Measurements from ENCODE around the gene TMEM147.

Gene TMEM147

GRCh38 chr19:35560271-35560670, 14.8 kb downstream of the TMEM147 start:
- DNase-seq (ENCODE audit: insufficient read length, low spot score) (no peak), FAIRE-seq (no peak)
- no peak for TF ChIP-seq TAF1 (IDR thresholded peaks at IDR 0.05; ENCODE audit: low read depth, low read length)
- no peak for TF ChIP-seq POU2F2 (IDR thresholded peaks at IDR 0.05; ENCODE audit: low read depth, low read length)
- no peak for TF ChIP-seq POLR2AphosphoS5 (IDR thresholded peaks at IDR 0.05; ENCODE audit: low read depth, low read length)
- TF ChIP-seq SPI1 (IDR thresholded peaks at IDR 0.05; ENCODE audit: low read depth, low read length), result no peak
- TF ChIP-seq PAX5 (IDR thresholded peaks at IDR 0.05; ENCODE audit: insufficient read depth, low read length, severe bottlenecking), result no peak
- TF ChIP-seq POLR2A (IDR thresholded peaks at IDR 0.05; ENCODE audit: low read depth, low read length), result no peak

- no peak for FAIRE-seq
- TF ChIP-seq POLR2A (IDR thresholded peaks at IDR 0.05; ENCODE audit: low read depth, low read length), result no peak
- no peak for TF ChIP-seq SPI1 (IDR thresholded peaks at IDR 0.05; ENCODE audit: low read depth, low read length)
- TF ChIP-seq TAF1 (IDR thresholded peaks at IDR 0.05; ENCODE audit: low read depth, low read length), result no peak
- no peak for TF ChIP-seq POU2F2 (IDR thresholded peaks at IDR 0.05; ENCODE audit: low read depth, low read length)
- TF ChIP-seq POLR2AphosphoS5 (IDR thresholded peaks at IDR 0.05; ENCODE audit: low read depth, low read length), result no peak
- TF ChIP-seq PAX5 (IDR thresholded peaks at IDR 0.05; ENCODE audit: insufficient read depth, low read length, severe bottlenecking), result no peak
- no peak for DNase-seq (ENCODE audit: insufficient read length, low spot score)
Observed at GRCh38 chr19:35560677-35561076, 15.3 kb downstream of the TMEM147 start.

GRCh38 chr19:35561436-35561835, 16.0 kb downstream of the TMEM147 start:
- DNase-seq (ENCODE audit: insufficient read length, low spot score), result no peak
- no peak for FAIRE-seq
- no peak for TF ChIP-seq SPI1 (IDR thresholded peaks at IDR 0.05; ENCODE audit: low read depth, low read length)
- TF ChIP-seq PAX5 (IDR thresholded peaks at IDR 0.05; ENCODE audit: insufficient read depth, low read length, severe bottlenecking), result no peak
- no peak for TF ChIP-seq POLR2AphosphoS5 (IDR thresholded peaks at IDR 0.05; ENCODE audit: low read depth, low read length)
- no peak for TF ChIP-seq POU2F2 (IDR thresholded peaks at IDR 0.05; ENCODE audit: low read depth, low read length)
- no peak for TF ChIP-seq TAF1 (IDR thresholded peaks at IDR 0.05; ENCODE audit: low read depth, low read length)
- TF ChIP-seq POLR2A (IDR thresholded peaks at IDR 0.05; ENCODE audit: low read depth, low read length), result no peak

- no peak for FAIRE-seq
- no peak for TF ChIP-seq SPI1 (IDR thresholded peaks at IDR 0.05; ENCODE audit: low read depth, low read length)
- no peak for DNase-seq (ENCODE audit: insufficient read length, low spot score)
Observed at GRCh38 chr19:35562336-35562735, 16.9 kb downstream of the TMEM147 start.

GRCh38 chr19:35562776-35563175, 17.4 kb downstream of the TMEM147 start:
- FAIRE-seq, result no peak
- no peak for DNase-seq (ENCODE audit: insufficient read length, low spot score)
- no peak for TF ChIP-seq POLR2AphosphoS5 (IDR thresholded peaks at IDR 0.05; ENCODE audit: low read depth, low read length)

- FAIRE-seq (no peak), DNase-seq (ENCODE audit: insufficient read length, low spot score) (no peak)
- TF ChIP-seq TAF1 (IDR thresholded peaks at IDR 0.05; ENCODE audit: low read depth, low read length) (no peak), POLR2AphosphoS5 (IDR thresholded peaks at IDR 0.05; ENCODE audit: low read depth, low read length) (no peak), PAX5 (IDR thresholded peaks at IDR 0.05; ENCODE audit: insufficient read depth, low read length, severe bottlenecking) (no peak), POU2F2 (IDR thresholded peaks at IDR 0.05; ENCODE audit: low read depth, low read length) (no peak), POLR2A (IDR thresholded peaks at IDR 0.05; ENCODE audit: low read depth, low read length) (no peak), SPI1 (IDR thresholded peaks at IDR 0.05; ENCODE audit: low read depth, low read length) (no peak)
Observed at GRCh38 chr19:35563207-35563829, 17.9 kb downstream of the TMEM147 start, which contains the start of gene ATP4A. ATP4A (minus strand) TSS chr19:35563658; CDS start chr19:35563629, 29 bp downstream.

GRCh38 chr19:35565016-35565856, 19.8 kb downstream of the TMEM147 start:
- DNase-seq (ENCODE audit: insufficient read length, low spot score) (no peak), FAIRE-seq (no peak)
- TF ChIP-seq SPI1 (IDR thresholded peaks at IDR 0.05; ENCODE audit: low read depth, low read length), result no peak
- no peak for TF ChIP-seq POLR2AphosphoS5 (IDR thresholded peaks at IDR 0.05; ENCODE audit: low read depth, low read length)
- no peak for TF ChIP-seq POLR2A (IDR thresholded peaks at IDR 0.05; ENCODE audit: low read depth, low read length)
- no peak for TF ChIP-seq POU2F2 (IDR thresholded peaks at IDR 0.05; ENCODE audit: low read depth, low read length)
- TF ChIP-seq TAF1 (IDR thresholded peaks at IDR 0.05; ENCODE audit: low read depth, low read length), result no peak

- no peak for FAIRE-seq
- no peak for DNase-seq (ENCODE audit: insufficient read length, low spot score)
Observed at GRCh38 chr19:35566738-35567137, 21.3 kb downstream of the TMEM147 start.

GRCh38 chr19:35569281-35569781, 23.9 kb downstream of the TMEM147 start:
- DNase-seq (ENCODE audit: insufficient read length, low spot score) (no peak), FAIRE-seq (no peak)
- no peak for TF ChIP-seq TAF1 (IDR thresholded peaks at IDR 0.05; ENCODE audit: low read depth, low read length)
- TF ChIP-seq POLR2AphosphoS5 (IDR thresholded peaks at IDR 0.05; ENCODE audit: low read depth, low read length), result no peak
- no peak for TF ChIP-seq POU2F2 (IDR thresholded peaks at IDR 0.05; ENCODE audit: low read depth, low read length)
- no peak for TF ChIP-seq PAX5 (IDR thresholded peaks at IDR 0.05; ENCODE audit: insufficient read depth, low read length, severe bottlenecking)
- no peak for TF ChIP-seq POLR2A (IDR thresholded peaks at IDR 0.05; ENCODE audit: low read depth, low read length)
- TF ChIP-seq SPI1 (IDR thresholded peaks at IDR 0.05; ENCODE audit: low read depth, low read length), result no peak

More at GRCh38 chr19:35566738-35567137, 21.3 kb downstream of the TMEM147 start:
- TF ChIP-seq TAF1 (IDR thresholded peaks at IDR 0.05; ENCODE audit: low read depth, low read length) (no peak), PAX5 (IDR thresholded peaks at IDR 0.05; ENCODE audit: insufficient read depth, low read length, severe bottlenecking) (no peak), POU2F2 (IDR thresholded peaks at IDR 0.05; ENCODE audit: low read depth, low read length) (no peak), POLR2AphosphoS5 (IDR thresholded peaks at IDR 0.05; ENCODE audit: low read depth, low read length) (no peak), POLR2A (IDR thresholded peaks at IDR 0.05; ENCODE audit: low read depth, low read length) (no peak), SPI1 (IDR thresholded peaks at IDR 0.05; ENCODE audit: low read depth, low read length) (no peak)
